IPS-20b (cell line): ENCODE results near the gene CCNA2.

Source experiments
- H3K27ac ChIP-seq: one replicate; pipeline ENCODE4 v1.5.1; 2013; ENCODE audit warnings: low read length
- H3K27me3 ChIP-seq: 2 replicates; pipeline ENCODE4 v1.6.1; 2013; ENCODE audit warnings: mild to moderate bottlenecking, low read length, inconsistent platforms; ENCODE audit not compliant: insufficient read depth
- H3K36me3 ChIP-seq: 2 replicates; pipeline ENCODE4 v1.6.1; 2013; ENCODE audit warnings: low read depth, mild to moderate bottlenecking, inconsistent platforms, low read length, moderate library complexity; ENCODE audit not compliant: insufficient read depth
- H3K4me1 ChIP-seq: 2 replicates; pipeline ENCODE4 v1.6.1; 2013; ENCODE audit warnings: mild to moderate bottlenecking, control low read depth, inconsistent platforms, low read length, moderate library complexity; ENCODE audit not compliant: insufficient read depth
- H3K4me3 ChIP-seq: 2 replicates; pipeline ENCODE4 v1.5.1; 2013; ENCODE audit warnings: mild to moderate bottlenecking, low read length, inconsistent platforms
- H3K9ac ChIP-seq: 2 replicates; pipeline ENCODE4 v1.6.1; 2013; ENCODE audit warnings: low read depth, mild to moderate bottlenecking, inconsistent platforms, low read length, moderate library complexity
- H3K9me3 ChIP-seq: 2 replicates; pipeline ENCODE4 v1.6.1; 2013; ENCODE audit warnings: mild to moderate bottlenecking, low read depth, low read length, inconsistent platforms; ENCODE audit not compliant: insufficient read depth

CCNA2 gene

GRCh38 chr4:121823505-121824170 is at the start of gene CCNA2:
Gene CCNA2, minus strand, starts transcription at chr4:121823883. Its CDS starts 255 bp downstream, at chr4:121823628.
- Histone ChIP-seq H3K27ac (peak within 1 kb of the TSS; percentile 62), H3K27me3 (no peaks in the 10 kb centered on the region), H3K9me3 (no peaks in the 10 kb centered on the region), H3K36me3 (peaks cover 42% of the 10 kb centered on the region), H3K4me1 (peaks cover 7% of the 10 kb centered on the region; the same call in 1 of the 2 replicates), H3K4me3 (peak within 1 kb of the TSS; percentile 98), H3K9ac (peak within 1 kb of the TSS; percentile 94)

GRCh38 chr4:121869841-121870822 is 46.4 kb upstream of the CCNA2 start, which contains the start of gene BBS7:
Gene BBS7, minus strand, starts transcription at chr4:121870474. Its CDS starts 161 bp downstream, at chr4:121870313.
- H3K4me3 ChIP-seq, result peak within 1 kb of the TSS; percentile 93
- no peaks in the 10 kb centered on the region for H3K27me3 ChIP-seq
- H3K4me1 ChIP-seq, result no peaks in the 10 kb centered on the region
- H3K9me3 ChIP-seq, result no peaks in the 10 kb centered on the region; the same call in 1 of the 2 replicates
- H3K27ac ChIP-seq, result peak within 1 kb of the TSS; percentile 71
- peak within 1 kb of the TSS; percentile 90; the same call in 1 of the 2 replicates for H3K9ac ChIP-seq
- H3K36me3 ChIP-seq, result peaks cover 25% of the 10 kb centered on the region

GRCh38 chr4:121863799-121864198 is 40.1 kb upstream of the CCNA2 start:
- Histone ChIP-seq H3K27ac (no peak overlapping the region), H3K9me3 (no peaks in the 10 kb centered on the region; the same call in 1 of the 2 replicates), H3K36me3 (peaks cover 54% of the 10 kb centered on the region), H3K27me3 (no peaks in the 10 kb centered on the region), H3K9ac (no peak overlapping the region), H3K4me3 (no peak overlapping the region), H3K4me1 (no peaks in the 10 kb centered on the region)

- H3K4me3 ChIP-seq, result no peak overlapping the region
- peaks cover 44% of the 10 kb centered on the region for H3K36me3 ChIP-seq
- no peaks in the 10 kb centered on the region for H3K4me1 ChIP-seq
- H3K27me3 ChIP-seq, result no peaks in the 10 kb centered on the region
- no peak overlapping the region for H3K27ac ChIP-seq
- H3K9me3 ChIP-seq, result no peaks in the 10 kb centered on the region
- no peak overlapping the region for H3K9ac ChIP-seq
Observed at GRCh38 chr4:121861426-121861825, 37.7 kb upstream of the CCNA2 start.

GRCh38 chr4:121860121-121860520 is 36.4 kb upstream of the CCNA2 start:
- H3K36me3 ChIP-seq, result peaks cover 33% of the 10 kb centered on the region
- no peak overlapping the region for H3K27ac ChIP-seq
- no peak overlapping the region for H3K9ac ChIP-seq
- no peaks in the 10 kb centered on the region for H3K27me3 ChIP-seq
- no peaks in the 10 kb centered on the region for H3K4me1 ChIP-seq
- H3K4me3 ChIP-seq, result no peak overlapping the region
- H3K9me3 ChIP-seq, result no peaks in the 10 kb centered on the region

- Histone ChIP-seq H3K4me1 (no peaks in the 10 kb centered on the region), H3K9me3 (no peaks in the 10 kb centered on the region), H3K4me3 (no peak overlapping the region), H3K36me3 (no peaks in the 10 kb centered on the region; the same call in 1 of the 2 replicates), H3K27ac (no peak overlapping the region), H3K27me3 (no peaks in the 10 kb centered on the region), H3K9ac (no peak overlapping the region)
Observed at GRCh38 chr4:121851354-121851753, 27.7 kb upstream of the CCNA2 start.

GRCh38 chr4:121846662-121847061 is 23.0 kb upstream of the CCNA2 start:
- H3K9me3 ChIP-seq, result no peaks in the 10 kb centered on the region
- peaks cover 22% of the 10 kb centered on the region; the same call in 1 of the 2 replicates for H3K36me3 ChIP-seq
- no peaks in the 10 kb centered on the region for H3K4me1 ChIP-seq

GRCh38 chr4:121842862-121843261 is 19.2 kb upstream of the CCNA2 start:
- no peak overlapping the region for H3K9ac ChIP-seq
- no peak overlapping the region for H3K27ac ChIP-seq
- peaks cover 34% of the 10 kb centered on the region; the same call in 1 of the 2 replicates for H3K36me3 ChIP-seq

More at GRCh38 chr4:121846662-121847061, 23.0 kb upstream of the CCNA2 start:
- no peak overlapping the region for H3K27ac ChIP-seq
- no peaks in the 10 kb centered on the region for H3K27me3 ChIP-seq
- H3K9ac ChIP-seq, result no peak overlapping the region
- no peak overlapping the region for H3K4me3 ChIP-seq

GRCh38 chr4:121838136-121838535 is 14.5 kb upstream of the CCNA2 start:
- no peaks in the 10 kb centered on the region for H3K27me3 ChIP-seq
- no peaks in the 10 kb centered on the region for H3K4me1 ChIP-seq
- H3K36me3 ChIP-seq, result peaks cover 23% of the 10 kb centered on the region
- H3K9ac ChIP-seq, result no peak overlapping the region
- H3K27ac ChIP-seq, result no peak overlapping the region
- no peaks in the 10 kb centered on the region for H3K9me3 ChIP-seq
- H3K4me3 ChIP-seq, result no peak overlapping the region

More at GRCh38 chr4:121842862-121843261, 19.2 kb upstream of the CCNA2 start:
- no peak overlapping the region for H3K4me3 ChIP-seq
- no peaks in the 10 kb centered on the region for H3K9me3 ChIP-seq
- H3K4me1 ChIP-seq, result no peaks in the 10 kb centered on the region
- H3K27me3 ChIP-seq, result no peaks in the 10 kb centered on the region

- no peaks in the 10 kb centered on the region for H3K27me3 ChIP-seq
- H3K36me3 ChIP-seq, result 0 out of 2 replicates have a peak, but pooled peaks cover 7% of the 10 kb centered on the region
- no peaks in the 10 kb centered on the region for H3K4me1 ChIP-seq
- no peak overlapping the region for H3K27ac ChIP-seq
- no peak overlapping the region for H3K9ac ChIP-seq
- H3K9me3 ChIP-seq, result no peaks in the 10 kb centered on the region
- no peak overlapping the region for H3K4me3 ChIP-seq
Observed at GRCh38 chr4:121829511-121829910, 5.8 kb upstream of the CCNA2 start.

- Histone ChIP-seq H3K36me3 (0 out of 2 replicates have a peak, but pooled peaks cover 3% of the 10 kb centered on the region), H3K9ac (no peak overlapping the region), H3K4me1 (no peaks in the 10 kb centered on the region), H3K27ac (no peak overlapping the region), H3K27me3 (no peaks in the 10 kb centered on the region), H3K4me3 (no peak overlapping the region), H3K9me3 (no peaks in the 10 kb centered on the region)
Observed at GRCh38 chr4:121827853-121828252, 4.2 kb upstream of the CCNA2 start.
